HCT116 (cell line): ENCODE data around the gene NINJ2. TPM values are rescaled to one million over a fixed set of nuclear protein-coding genes. Genes with fewer than 3 reads are reported as not detected.

Source experiments
- ATAC-seq: fragments of 200-7000 bp; cut with Tn5 transposase; 2 replicates; pipeline ENCODE4 v1.9.1; 2020; ENCODE audit warnings: mild to moderate bottlenecking, moderate library complexity
- BruUV-seq: library from RNA; stranded (reverse); fragments of 400-500 nt; replicated peaks from 2 replicates; lab custom pipeline; 2021; lab: Mats Ljungman, UMichigan
- CTCF ChIA-PET: fragments of 300-600 bp; sonication (Branson Sonifier 250); formaldehyde crosslinking; loops from one replicate; lab custom pipeline; 2021; ENCODE audit warnings: antibody characterized with exemption; lab: Charles Lee
- POLR2A ChIA-PET: fragments of 300-600, 350-600 bp; sonication (Branson Sonifier 250); formaldehyde crosslinking; loops from one replicate; lab custom pipeline; 2021; ENCODE audit warnings: antibody characterized with exemption; lab: Charles Lee
- RAD21 ChIA-PET, 2 experiments: fragments of 300-600 bp; sonication (Branson Sonifier 250); formaldehyde crosslinking; loops; one replicate each; lab custom pipeline; 2023; ENCODE audit warnings: low total read pairs in 2 of 2; ENCODE audit not compliant: uncharacterized antibody in 2 of 2, unreplicated experiment in 2 of 2, low non-redundant PET in 1 of 2; lab: Charles Lee
- DNase-seq: peaks from one replicate; pipeline ENCODE4 v3.0.0-alpha.2; 2010; ENCODE audit warnings: low read depth, low spot score
- H2AFZ ChIP-seq: fragments of 200-600 bp; shearing (Covaris generic), sonication (generic); 2 replicates; pipeline ENCODE4 v1.6.1; 2017; ENCODE audit warnings: low read depth, mixed run types, mixed read lengths, antibody characterized with exemption, low read length; ENCODE audit not compliant: poor library complexity, severe bottlenecking
- H3K27ac ChIP-seq: 2 replicates; pipeline ENCODE4 v1.5.1; 2012; ENCODE audit warnings: low read depth, low read length
- H3K27me3 ChIP-seq: fragments of 200-600 bp; sonication (generic); 2 replicates; pipeline ENCODE4 v1.6.1; 2016; ENCODE audit warnings: mixed run types, low read length, mixed read lengths; ENCODE audit not compliant: insufficient read depth
- H3K36me3 ChIP-seq, 2 experiments: fragments of 200-500 bp in 1 of 2; fragments of 200-600 bp in 1 of 2; sonication (Bioruptor generic) in 1 of 2; sonication (generic) in 1 of 2; 2 replicates each; pipeline versions ENCODE4 v1.5.1 to v1.6.1; 2014 to 2016; ENCODE audit warnings: low read length in 2 of 2, inconsistent platforms in 1 of 2, mixed read lengths in 1 of 2, mixed run types in 1 of 2; ENCODE audit not compliant: insufficient read depth in 2 of 2, control insufficient read depth in 1 of 2
- H3K4me1 ChIP-seq, 2 experiments: fragments of 200-600 bp in 1 of 2; sonication (generic) in 1 of 2; 2 replicates each; pipeline versions ENCODE4 v1.5.1 to v1.6.1; 2012 to 2017; ENCODE audit warnings: low read length in 2 of 2, inconsistent platforms in 1 of 2, mild to moderate bottlenecking in 1 of 2, mixed read lengths in 1 of 2, mixed run types in 1 of 2, moderate library complexity in 1 of 2; ENCODE audit not compliant: insufficient read depth in 2 of 2, control insufficient read depth in 1 of 2
- H3K4me2 ChIP-seq: fragments of 200-600 bp; sonication (generic); 2 replicates; pipeline ENCODE4 v1.6.1; 2017; ENCODE audit warnings: mixed run types, low read length, mixed read lengths
- H3K4me3 ChIP-seq, 2 experiments: fragments of 200-600 bp in 1 of 2; sonication (generic) in 1 of 2; replicated peaks in 1 of 2; 2 replicates each; pipeline ENCODE4 v1.5.1; 2011 to 2016; ENCODE audit warnings: low read length in 2 of 2, control low read depth in 1 of 2, low read depth in 1 of 2, mild to moderate bottlenecking in 1 of 2, mixed read lengths in 1 of 2, mixed run types in 1 of 2
- H3K79me2 ChIP-seq: fragments of 200-600 bp; sonication (generic); 2 replicates; pipeline ENCODE4 v1.6.1; 2017; ENCODE audit warnings: mild to moderate bottlenecking, mixed run types, low read length, moderate library complexity, mixed read lengths; ENCODE audit not compliant: insufficient read depth
- H3K9ac ChIP-seq: fragments of 200-600 bp; sonication (generic); 2 replicates; pipeline ENCODE4 v1.6.1; 2016; ENCODE audit warnings: low read length, mixed read lengths
- H3K9me2 ChIP-seq: fragments of 200-600 bp; sonication (generic), shearing (Covaris generic); 2 replicates; pipeline ENCODE4 v1.6.1; 2017; ENCODE audit warnings: mixed run types, mild to moderate bottlenecking, moderate library complexity; ENCODE audit not compliant: insufficient read depth
- H3K9me3 ChIP-seq, 2 experiments: fragments of 200-500 bp in 1 of 2; fragments of 200-600 bp in 1 of 2; sonication (Bioruptor generic) in 1 of 2; sonication (generic) in 1 of 2; 2 replicates each; pipeline ENCODE4 v1.6.1; 2014 to 2017; ENCODE audit warnings: low read length in 2 of 2, mixed read lengths in 2 of 2, inconsistent platforms in 1 of 2, low read depth in 1 of 2, mild to moderate bottlenecking in 1 of 2, mixed run types in 1 of 2, moderate library complexity in 1 of 2; ENCODE audit not compliant: control insufficient read depth in 1 of 2, insufficient read depth in 1 of 2
- H4K20me1 ChIP-seq: fragments of 200-600 bp; sonication (generic), shearing (Covaris generic); 2 replicates; pipeline ENCODE4 v1.6.1; 2017; ENCODE audit warnings: mixed run types, mild to moderate bottlenecking, moderate library complexity; ENCODE audit not compliant: insufficient read depth
- CEBPB ChIP-seq: IDR thresholded peaks from 2 replicates; pipeline ENCODE4 v1.6.1; 2012; ENCODE audit warnings: low read depth
- ELF1 ChIP-seq: IDR thresholded peaks from 2 replicates; pipeline ENCODE4 v1.6.1; 2012; ENCODE audit warnings: low read depth, borderline replicate concordance
- EZH2phosphoT487 ChIP-seq: fragments of 200-600 bp; IDR thresholded peaks from 2 replicates; pipeline ENCODE4 v1.6.1; 2018; ENCODE audit warnings: antibody characterized with exemption, borderline replicate concordance
- FOSL1 ChIP-seq: IDR thresholded peaks from 2 replicates; pipeline ENCODE4 v1.6.1; 2012; ENCODE audit warnings: low read depth
- MAX ChIP-seq: IDR thresholded peaks from 2 replicates; pipeline ENCODE4 v1.6.1; 2012
- POLR2A ChIP-seq: IDR thresholded peaks from 2 replicates; pipeline ENCODE4 v1.7.0; 2011; ENCODE audit warnings: borderline replicate concordance; ENCODE audit not compliant: insufficient read depth, insufficient read length; ENCODE audit errors: extremely low read depth
- POLR2AphosphoS5 ChIP-seq: IDR thresholded peaks from 2 replicates; pipeline ENCODE4 v1.6.1; 2011; ENCODE audit warnings: mild to moderate bottlenecking, low read depth, low read length, moderate library complexity
- RAD21 ChIP-seq: IDR thresholded peaks from 2 replicates; pipeline ENCODE4 v1.6.1; 2012; ENCODE audit warnings: low read depth, mild to moderate bottlenecking
- SIN3A ChIP-seq: IDR thresholded peaks from 2 replicates; pipeline ENCODE4 v1.6.1; 2012; ENCODE audit warnings: low read depth
- SP1 ChIP-seq: IDR thresholded peaks from 2 replicates; pipeline ENCODE4 v1.6.1; 2012; ENCODE audit warnings: low read depth
- SRF ChIP-seq: IDR thresholded peaks from 2 replicates; pipeline ENCODE4 v1.6.1; 2012; ENCODE audit warnings: low read depth
- ZFX ChIP-seq: fragments of 450-650 bp; IDR thresholded peaks from 2 replicates; pipeline ENCODE4 v1.6.1; 2017
- ZNF274 ChIP-seq: fragments of 200-500 bp; sonication (Bioruptor generic); IDR thresholded peaks from 2 replicates; pipeline ENCODE4 v1.6.1; 2014; ENCODE audit warnings: mild to moderate bottlenecking, low read depth, low read length, inconsistent platforms
- intact Hi-C: fragments of 100-400 bp; cut with micrococcal nuclease; formaldehyde crosslinking; loops from 2 replicates; pipeline ENCODE4 v1.10.0; 2022
- total RNA-seq: library from RNA; stranded (reverse); gene quantifications from one replicate; pipeline ENCODE4 v1.2.1, GENCODE V29; 2021; ENCODE audit not compliant: unreplicated experiment
- TF ChIP-seq, protein P1 (sequence below): IDR thresholded peaks from 2 replicates; pipeline ENCODE4 v1.6.1; 2011; ENCODE audit warnings: mild to moderate bottlenecking, low read length, moderate library complexity; ENCODE audit not compliant: insufficient replicate concordance; ENCODE audit errors: extremely low read depth
- TF ChIP-seq, protein P2 (sequence below): IDR thresholded peaks from 2 replicates; pipeline ENCODE4 v1.6.1; 2012; ENCODE audit warnings: low read depth

The NINJ2 gene
- total RNA-seq, 1 experiment from 2014 or later: not detected

GRCh38 chr12:532908-533565 lies 130.2 kb downstream of the NINJ2 start:
- H3K79me2 ChIP-seq: no peaks in the 10 kb centered on the region
- DNase-seq: no peak
- POLR2A ChIA-PET: no interaction called here
- no peaks in the 10 kb centered on the region for H3K9me2 ChIP-seq
- H3K36me3 ChIP-seq: no peaks in the 10 kb centered on the region
- H3K9me3 ChIP-seq: peaks cover 5 to 7% of the 10 kb centered on the region in 2 experiments; a peak in 2 of 4 replicates
- H3K9ac ChIP-seq: no peak overlapping the region
- H3K4me2 ChIP-seq: no peak overlapping the region
- no peak overlapping the region for H2AFZ ChIP-seq
- peaks cover 7% of the 10 kb centered on the region in 2 experiments; a peak in 3 of 4 replicates for H3K4me1 ChIP-seq
- H4K20me1 ChIP-seq: no peaks in the 10 kb centered on the region
- H3K27ac ChIP-seq: no peak overlapping the region
- CTCF ChIA-PET: no interaction called here
- no peak for TF ChIP-seq POLR2AphosphoS5
- no peak for TF ChIP-seq SIN3A
- TF ChIP-seq ZNF274: no peak
- TF ChIP-seq FOSL1: no peak
- TF ChIP-seq SRF: no peak
- TF ChIP-seq ELF1: no peak
- no peak for TF ChIP-seq SP1
- no peak for ATAC-seq
- intact Hi-C loops: no loop called here
- RAD21 ChIA-PET: no interaction called here
- H3K4me3 ChIP-seq: no peak overlapping the region
- no TSS peak for BruUV-seq
- H3K27me3 ChIP-seq: no peaks in the 10 kb centered on the region

DNA sequence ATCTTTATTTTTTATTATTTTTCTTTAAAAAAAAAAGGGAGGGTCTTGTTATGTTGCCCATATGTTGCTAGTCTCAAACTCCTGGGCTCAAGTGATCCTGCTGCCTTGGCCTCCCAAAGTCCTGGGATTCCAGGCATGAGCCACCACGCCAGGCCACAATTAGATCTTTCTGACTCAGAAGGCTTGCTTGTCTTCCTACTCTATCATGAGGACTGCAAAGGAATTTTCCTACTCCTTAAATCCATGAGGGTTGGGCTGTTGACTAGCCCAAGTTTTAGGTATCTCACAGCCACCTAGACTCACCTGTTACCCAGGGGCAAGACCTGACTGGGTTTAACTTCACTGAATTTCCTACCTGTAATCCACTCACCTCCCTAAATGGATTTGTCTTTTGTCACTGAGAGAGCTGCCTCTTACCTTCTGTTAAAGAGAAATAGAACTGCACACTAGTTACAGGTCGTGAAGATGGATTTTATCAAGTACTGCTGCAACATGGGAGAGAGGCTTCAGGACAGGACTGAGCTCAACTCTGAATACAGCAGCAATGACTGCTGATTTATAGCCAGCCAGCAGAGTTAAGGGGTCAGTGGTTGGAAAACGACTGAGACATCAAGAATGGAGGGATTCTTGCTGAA lies 131.2 kb downstream of the NINJ2 start:
- intact Hi-C loops: no loop called here
- H3K36me3 ChIP-seq: no peaks in the 10 kb centered on the region
- ChIA-PET POLR2A (no interaction called here), CTCF (no interaction called here), RAD21 (no interaction called here)
- no TSS peak for BruUV-seq
- H2AFZ ChIP-seq: no peak overlapping the region
- H3K9ac ChIP-seq: no peak overlapping the region
- H4K20me1 ChIP-seq: no peaks in the 10 kb centered on the region
- no peaks in the 10 kb centered on the region for H3K9me2 ChIP-seq
- H3K9me3 ChIP-seq: peaks cover 5 to 7% of the 10 kb centered on the region in 2 experiments; a peak in 2 of 4 replicates
- no peak for DNase-seq
- no peaks in the 10 kb centered on the region for H3K79me2 ChIP-seq
- H3K27me3 ChIP-seq: no peaks in the 10 kb centered on the region
- no peak overlapping the region for H3K4me3 ChIP-seq
- H3K4me2 ChIP-seq: no peak overlapping the region
- H3K4me1 ChIP-seq: no peaks in the 10 kb centered on the region
- no peak for ATAC-seq
- H3K27ac ChIP-seq: no peak overlapping the region
- TF ChIP-seq FOSL1 (no peak), RAD21 (no peak), CEBPB (no peak), ZFX (no peak), SP1 (no peak), EZH2phosphoT487 (no peak), POLR2A (no peak), MAX (no peak), ELF1 (no peak)
- TF ChIP-seq, protein P1, sequence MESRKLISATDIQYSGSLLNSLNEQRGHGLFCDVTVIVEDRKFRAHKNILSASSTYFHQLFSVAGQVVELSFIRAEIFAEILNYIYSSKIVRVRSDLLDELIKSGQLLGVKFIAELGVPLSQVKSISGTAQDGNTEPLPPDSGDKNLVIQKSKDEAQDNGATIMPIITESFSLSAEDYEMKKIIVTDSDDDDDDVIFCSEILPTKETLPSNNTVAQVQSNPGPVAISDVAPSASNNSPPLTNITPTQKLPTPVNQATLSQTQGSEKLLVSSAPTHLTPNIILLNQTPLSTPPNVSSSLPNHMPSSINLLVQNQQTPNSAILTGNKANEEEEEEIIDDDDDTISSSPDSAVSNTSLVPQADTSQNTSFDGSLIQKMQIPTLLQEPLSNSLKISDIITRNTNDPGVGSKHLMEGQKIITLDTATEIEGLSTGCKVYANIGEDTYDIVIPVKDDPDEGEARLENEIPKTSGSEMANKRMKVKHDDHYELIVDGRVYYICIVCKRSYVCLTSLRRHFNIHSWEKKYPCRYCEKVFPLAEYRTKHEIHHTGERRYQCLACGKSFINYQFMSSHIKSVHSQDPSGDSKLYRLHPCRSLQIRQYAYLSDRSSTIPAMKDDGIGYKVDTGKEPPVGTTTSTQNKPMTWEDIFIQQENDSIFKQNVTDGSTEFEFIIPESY: no peak
- TF ChIP-seq, protein P2, sequence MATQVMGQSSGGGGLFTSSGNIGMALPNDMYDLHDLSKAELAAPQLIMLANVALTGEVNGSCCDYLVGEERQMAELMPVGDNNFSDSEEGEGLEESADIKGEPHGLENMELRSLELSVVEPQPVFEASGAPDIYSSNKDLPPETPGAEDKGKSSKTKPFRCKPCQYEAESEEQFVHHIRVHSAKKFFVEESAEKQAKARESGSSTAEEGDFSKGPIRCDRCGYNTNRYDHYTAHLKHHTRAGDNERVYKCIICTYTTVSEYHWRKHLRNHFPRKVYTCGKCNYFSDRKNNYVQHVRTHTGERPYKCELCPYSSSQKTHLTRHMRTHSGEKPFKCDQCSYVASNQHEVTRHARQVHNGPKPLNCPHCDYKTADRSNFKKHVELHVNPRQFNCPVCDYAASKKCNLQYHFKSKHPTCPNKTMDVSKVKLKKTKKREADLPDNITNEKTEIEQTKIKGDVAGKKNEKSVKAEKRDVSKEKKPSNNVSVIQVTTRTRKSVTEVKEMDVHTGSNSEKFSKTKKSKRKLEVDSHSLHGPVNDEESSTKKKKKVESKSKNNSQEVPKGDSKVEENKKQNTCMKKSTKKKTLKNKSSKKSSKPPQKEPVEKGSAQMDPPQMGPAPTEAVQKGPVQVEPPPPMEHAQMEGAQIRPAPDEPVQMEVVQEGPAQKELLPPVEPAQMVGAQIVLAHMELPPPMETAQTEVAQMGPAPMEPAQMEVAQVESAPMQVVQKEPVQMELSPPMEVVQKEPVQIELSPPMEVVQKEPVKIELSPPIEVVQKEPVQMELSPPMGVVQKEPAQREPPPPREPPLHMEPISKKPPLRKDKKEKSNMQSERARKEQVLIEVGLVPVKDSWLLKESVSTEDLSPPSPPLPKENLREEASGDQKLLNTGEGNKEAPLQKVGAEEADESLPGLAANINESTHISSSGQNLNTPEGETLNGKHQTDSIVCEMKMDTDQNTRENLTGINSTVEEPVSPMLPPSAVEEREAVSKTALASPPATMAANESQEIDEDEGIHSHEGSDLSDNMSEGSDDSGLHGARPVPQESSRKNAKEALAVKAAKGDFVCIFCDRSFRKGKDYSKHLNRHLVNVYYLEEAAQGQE: no peak
